H1 (cell line): Measurements from ENCODE around the gene LMAN2. TPM values are rescaled to one million over a fixed set of nuclear protein-coding genes. Genes with fewer than 3 reads are reported as not detected.
A peak's percentile ranks its signal among the peaks of the same experiment; 100 is the strongest.

Source experiments
- CTCF ChIA-PET: fragments of 300-600 bp; sonication (Branson Sonifier 250); formaldehyde crosslinking; loops from one replicate; lab custom pipeline; 2021; ENCODE audit not compliant: partially characterized antibody; lab: Charles Lee
- POLR2A ChIA-PET: fragments of 300-600 bp; sonication (Branson Sonifier 250); formaldehyde crosslinking; loops from one replicate; lab custom pipeline; 2021; ENCODE audit warnings: inconsistent platforms; ENCODE audit not compliant: partially characterized antibody; lab: Charles Lee
- DNase-seq, 2 experiments: peaks; one replicate each; pipeline versions ENCODE4 v3.0.0 to v3.0.0-alpha.2; 2010 to 2022; ENCODE audit warnings: low spot score in 2 of 2, low read depth in 1 of 2, mixed read lengths in 1 of 2
- FAIRE-seq: peaks from 2 replicates; lab custom pipeline; 2011; peaks lifted over from hg19 to GRCh38; lab: Jason Lieb, UNC
- H2AFZ ChIP-seq: 2 replicates; pipeline ENCODE4 v1.8.1; 2012; ENCODE audit warnings: low read length, inconsistent platforms
- H2AK5ac ChIP-seq: 2 replicates; pipeline ENCODE4 v1.6.1; 2013; ENCODE audit warnings: low read depth, low read length
- H2BK120ac ChIP-seq: replicated peaks from 2 replicates; pipeline ENCODE3; 2013; ENCODE audit warnings: low read depth, low read length, inconsistent platforms
- H2BK12ac ChIP-seq: 2 replicates; pipeline ENCODE4 v1.6.1; 2013; ENCODE audit warnings: low read depth, low read length
- H2BK15ac ChIP-seq: 2 replicates; pipeline ENCODE4 v1.6.1; 2013; ENCODE audit warnings: low read length
- H2BK20ac ChIP-seq: 2 replicates; pipeline ENCODE4 v1.6.1; 2013; ENCODE audit warnings: low read length
- H2BK5ac ChIP-seq: 2 replicates; pipeline ENCODE4 v1.6.1; 2013; ENCODE audit warnings: low read depth, low read length
- H3K14ac ChIP-seq: 2 replicates; pipeline ENCODE4 v1.6.1; 2013; ENCODE audit warnings: inconsistent platforms; ENCODE audit not compliant: insufficient read length
- H3K18ac ChIP-seq: 2 replicates; pipeline ENCODE4 v1.6.1; 2013; ENCODE audit warnings: low read length; ENCODE audit errors: extremely low read depth
- H3K23ac ChIP-seq: 2 replicates; pipeline ENCODE4 v1.6.1; 2013; ENCODE audit warnings: inconsistent platforms; ENCODE audit not compliant: insufficient read length
- H3K23me2 ChIP-seq: 2 replicates; pipeline ENCODE4 v1.6.1; 2013; ENCODE audit warnings: low read depth, low read length
- H3K27ac ChIP-seq: 2 replicates; pipeline ENCODE4 v1.6.1; 2011; ENCODE audit warnings: low read depth, low read length, inconsistent platforms
- H3K27me3 ChIP-seq, 4 experiments: replicated peaks in 1 of 4; 1 replicate in 1 of 4; 2 replicates in 3 of 4; pipeline versions ENCODE4 v1.6.1 to v1.8.1; 2011 to 2013; ENCODE audit warnings: low read length in 3 of 4, mild to moderate bottlenecking in 3 of 4, inconsistent platforms in 2 of 4, mixed read lengths in 2 of 4, moderate library complexity in 1 of 4; ENCODE audit not compliant: control insufficient read depth in 3 of 4, insufficient read depth in 3 of 4; ENCODE audit errors: extremely low read depth in 1 of 4
- H3K36me3 ChIP-seq, 4 experiments: 2 replicates each; pipeline versions ENCODE4 v1.6.1 to v1.8.1; 2011 to 2013; ENCODE audit warnings: mild to moderate bottlenecking in 4 of 4, low read length in 3 of 4, moderate library complexity in 2 of 4, control low read depth in 1 of 4, inconsistent platforms in 1 of 4; ENCODE audit not compliant: insufficient read depth in 4 of 4, control insufficient read depth in 2 of 4
- H3K4ac ChIP-seq: replicated peaks from 2 replicates; pipeline ENCODE3; 2013; ENCODE audit warnings: low read length, low read depth, mixed read lengths, inconsistent platforms; ENCODE audit not compliant: insufficient read length
- H3K4me1 ChIP-seq, 4 experiments: replicated peaks in 1 of 4; 1 replicate in 1 of 4; 2 replicates in 3 of 4; pipeline versions ENCODE4 v1.6.1 to v1.8.1; 2011 to 2013; ENCODE audit warnings: low read length in 3 of 4, inconsistent platforms in 2 of 4, mixed read lengths in 1 of 4; ENCODE audit not compliant: insufficient read depth in 4 of 4, control insufficient read depth in 3 of 4
- H3K4me2 ChIP-seq, 2 experiments: 2 replicates each; pipeline versions ENCODE4 v1.6.1 to v1.8.1; 2011 to 2013; ENCODE audit warnings: low read depth in 2 of 2, low read length in 2 of 2, control low read depth in 1 of 2, inconsistent platforms in 1 of 2, mild to moderate bottlenecking in 1 of 2; ENCODE audit not compliant: insufficient read depth in 1 of 2
- H3K4me3 ChIP-seq, 4 experiments: fragments of 200-600, 300-600 bp in 1 of 4; sonication (generic), shearing (Covaris generic), sonication (Bioruptor Twin) in 1 of 4; 2 replicates each; pipeline versions ENCODE4 v1.5.1 to v1.8.1; 2011 to 2016; ENCODE audit warnings: low read length in 4 of 4, low read depth in 3 of 4, control low read depth in 2 of 4, inconsistent platforms in 2 of 4, mild to moderate bottlenecking in 2 of 4, mixed read lengths in 1 of 4, moderate library complexity in 1 of 4; ENCODE audit not compliant: insufficient read depth in 2 of 4; ENCODE audit errors: extremely low read depth in 1 of 4
- H3K56ac ChIP-seq: replicated peaks from 2 replicates; pipeline ENCODE3; 2013; ENCODE audit warnings: low read depth, mild to moderate bottlenecking, mixed read lengths, low read length, inconsistent platforms; ENCODE audit not compliant: insufficient read length
- H3K79me1 ChIP-seq: 2 replicates; pipeline ENCODE4 v1.6.1; 2013; ENCODE audit warnings: low read depth, low read length, control low read depth
- H3K79me2 ChIP-seq, 2 experiments: 2 replicates each; pipeline versions ENCODE4 v1.6.1 to v1.8.1; 2012 to 2013; ENCODE audit warnings: low read length in 2 of 2, mild to moderate bottlenecking in 2 of 2, inconsistent platforms in 1 of 2; ENCODE audit not compliant: insufficient read depth in 2 of 2, control insufficient read depth in 1 of 2
- H3K9ac ChIP-seq, 4 experiments: replicated peaks in 1 of 4; 1 replicate in 1 of 4; 2 replicates in 3 of 4; pipeline versions ENCODE4 v1.6.1 to v1.8.1; 2011 to 2013; ENCODE audit warnings: low read depth in 3 of 4, low read length in 3 of 4, control low read depth in 2 of 4, mild to moderate bottlenecking in 2 of 4, moderate library complexity in 2 of 4, inconsistent platforms in 1 of 4; ENCODE audit errors: extremely low read depth in 1 of 4
- H3K9me3 ChIP-seq, 2 experiments: 2 replicates each; pipeline versions ENCODE4 v1.6.1 to v1.8.1; 2012 to 2013; ENCODE audit warnings: mild to moderate bottlenecking in 2 of 2, moderate library complexity in 2 of 2, control low read depth in 1 of 2, inconsistent platforms in 1 of 2, low read depth in 1 of 2, low read length in 1 of 2, mixed read lengths in 1 of 2; ENCODE audit not compliant: insufficient read depth in 2 of 2
- H4K20me1 ChIP-seq, 2 experiments: replicated peaks in 1 of 2; 2 replicates each; pipeline versions ENCODE3 to v1.8.1; 2011 to 2013; ENCODE audit warnings: inconsistent platforms in 2 of 2, low read length in 2 of 2, mild to moderate bottlenecking in 1 of 2; ENCODE audit not compliant: insufficient read depth in 2 of 2, control insufficient read depth in 1 of 2
- H4K5ac ChIP-seq: 2 replicates; pipeline ENCODE4 v1.6.1; 2013; ENCODE audit warnings: low read length, low read depth, mixed read lengths, inconsistent platforms; ENCODE audit not compliant: insufficient read length
- H4K8ac ChIP-seq: 2 replicates; pipeline ENCODE4 v1.8.0; 2013; ENCODE audit warnings: mild to moderate bottlenecking, moderate library complexity, low read length, inconsistent platforms; ENCODE audit not compliant: insufficient read depth; ENCODE audit errors: extremely low read depth
- H4K91ac ChIP-seq: replicated peaks from 2 replicates; pipeline ENCODE3; 2013; ENCODE audit warnings: low read length, mixed read lengths, inconsistent platforms; ENCODE audit not compliant: insufficient read length
- CHD2 ChIP-seq: IDR thresholded peaks from 2 replicates; pipeline ENCODE4 v1.6.1; 2012; ENCODE audit warnings: low read length, improper control_type of control experiment
- USF2 ChIP-seq: IDR thresholded peaks from 2 replicates; pipeline ENCODE4 v1.6.1; 2011; ENCODE audit warnings: low read length, improper control_type of control experiment
- ZNF274 ChIP-seq: IDR thresholded peaks from 2 replicates; pipeline ENCODE4 v1.7.0; 2012; ENCODE audit warnings: low read length, borderline replicate concordance; ENCODE audit errors: extremely low read depth
- WGBS, 2 experiments: shearing (Covaris generic) in 1 of 2; methylation state at CpG; one replicate each; pipeline versions ENCODE4 v1.1.6 to v1.1.7; 2013 to 2015; ENCODE audit warnings: low lambda C conversion rate in 2 of 2, mixed read lengths in 2 of 2, inconsistent platforms in 1 of 2, low coverage in 1 of 2, missing lambda C conversion rate in 1 of 2; ENCODE audit not compliant: insufficient replicate concordance in 2 of 2, insufficient coverage in 1 of 2, insufficient read length in 1 of 2; ENCODE audit errors: extremely low coverage in 1 of 2, missing lambda C conversion rate in 1 of 2; 5-methylcytosine and 5-hydroxymethylcytosine counted together
- polyA plus RNA-seq, 7 experiments: library from polyadenylated mRNA; depleted of rRNA in 3 of 7; stranded (reverse) in 5 of 7; unstranded in 2 of 7; fragments of >200 nt in 5 of 7; fragments of 200-250 nt in 2 of 7; gene quantifications; 1 replicate in 5 of 7; 2 replicates in 1 of 7; 4 replicates in 1 of 7; pipeline versions ENCODE4 v1.2.1 to v1.2.3, GENCODE V29; 2011 to 2013; ENCODE audit warnings: missing spikeins in 2 of 7, mixed read lengths in 2 of 7
- total RNA-seq: library from RNA; stranded (reverse); fragmentation: NEBNext Ultra II Directional; extraction: Animal tissue kit (Norgen Biotek cat#: 25700); gene quantifications from 2 replicates; pipeline ENCODE4 v1.2.1, GENCODE V29; 2021

The LMAN2 gene
- total and polyA plus RNA-seq, 2 of the 8 experiments (the other 6 are each of a cell fraction or from before 2014, with no cell fraction given) = 116 to 225 TPM

- Histone ChIP-seq H3K14ac (no peak overlapping the region), H3K36me3 (no peaks in the 10 kb centered on the region)
- no peak for FAIRE-seq
- TF ChIP-seq USF2 = no peak
- TF ChIP-seq CHD2 = no peak
- TF ChIP-seq ZNF274 = no peak
Observed at GRCh38 chr5:177387405-177387804, 35.9 kb upstream of the LMAN2 start.

More at GRCh38 chr5:177387405-177387804, 35.9 kb upstream of the LMAN2 start:
- Histone ChIP-seq H4K20me1 (no peaks in the 10 kb centered on the region), H3K4me2 (no peak overlapping the region), H2AK5ac (no peak overlapping the region), H4K91ac (no peak overlapping the region), H3K4me1 (peaks cover 0 to 6% (median 3%) of the 10 kb centered on the region in 4 experiments; a peak in 5 of 7 replicates), H3K9ac (no peak overlapping the region), H3K4me3 (no peak overlapping the region), H2BK12ac (0 out of 2 replicates have a peak overlapping the region, but pooled peaks have one; percentile 27), H3K23me2 (no peaks in the 10 kb centered on the region), H3K27ac (no peak overlapping the region), H2BK15ac (no peak overlapping the region), H3K79me1 (no peaks in the 10 kb centered on the region), H3K23ac (no peak overlapping the region), H4K8ac (no peak overlapping the region), H3K56ac (no peak overlapping the region), H2BK120ac (no peak overlapping the region), H3K4ac (no peak overlapping the region), H4K5ac (no peak overlapping the region), H3K18ac (no peak overlapping the region), H3K79me2 (no peaks in the 10 kb centered on the region), H2AFZ (no peak overlapping the region), H2BK5ac (no peak overlapping the region), H2BK20ac (no peak overlapping the region), H3K9me3 (no peaks in the 10 kb centered on the region), H3K27me3 (peaks cover 0 to 19% (median 10%) of the 10 kb centered on the region in 4 experiments; a peak in 6 of 7 replicates)
- 92% methylated on average over 14 of the region's 14 CpGs; no CpG with 5 or more reads in 1 of the 2 experiments for WGBS, 2 experiments
- CTCF ChIA-PET = interaction anchor here (0.9 to 18.7 kb wide), 6 partner anchors 8 to 75 kb away, joined by 3 to 430 read pairs (median 22); partner anchors contain the start of genes MXD3 and PRR7
- DNase-seq = no peak
- POLR2A ChIA-PET = interaction anchor here (4.2 to 6.0 kb wide), 2 partner anchors 58 to 66 kb away, joined by 49 to 51 read pairs; partner anchors contain the start of gene PRR7
